HG02759 (cell line): ENCODE results near the gene ZNF692.
"Not testable (repeated sequence)": the region's sequence is repeated elsewhere in the genome, so short reads cannot be mapped to it uniquely, and the experiment has no call there.

Experiments used
- ATAC-seq: cut with Tn5 transposase; IDR thresholded peaks from one replicate; pipeline ENCODE4 v1.9.1; 2021; ENCODE audit warnings: mild to moderate bottlenecking, moderate library complexity; ENCODE audit not compliant: unreplicated experiment

ZNF692 gene

GRCh38 chr1:248811514-248812490, 47.1 kb downstream of the ZNF692 start:
- no peak for ATAC-seq

- ATAC-seq, result no peak
These were observed 48.0 kb downstream of the ZNF692 start for GRCh38 chr1:248810727-248811513.

DNA sequence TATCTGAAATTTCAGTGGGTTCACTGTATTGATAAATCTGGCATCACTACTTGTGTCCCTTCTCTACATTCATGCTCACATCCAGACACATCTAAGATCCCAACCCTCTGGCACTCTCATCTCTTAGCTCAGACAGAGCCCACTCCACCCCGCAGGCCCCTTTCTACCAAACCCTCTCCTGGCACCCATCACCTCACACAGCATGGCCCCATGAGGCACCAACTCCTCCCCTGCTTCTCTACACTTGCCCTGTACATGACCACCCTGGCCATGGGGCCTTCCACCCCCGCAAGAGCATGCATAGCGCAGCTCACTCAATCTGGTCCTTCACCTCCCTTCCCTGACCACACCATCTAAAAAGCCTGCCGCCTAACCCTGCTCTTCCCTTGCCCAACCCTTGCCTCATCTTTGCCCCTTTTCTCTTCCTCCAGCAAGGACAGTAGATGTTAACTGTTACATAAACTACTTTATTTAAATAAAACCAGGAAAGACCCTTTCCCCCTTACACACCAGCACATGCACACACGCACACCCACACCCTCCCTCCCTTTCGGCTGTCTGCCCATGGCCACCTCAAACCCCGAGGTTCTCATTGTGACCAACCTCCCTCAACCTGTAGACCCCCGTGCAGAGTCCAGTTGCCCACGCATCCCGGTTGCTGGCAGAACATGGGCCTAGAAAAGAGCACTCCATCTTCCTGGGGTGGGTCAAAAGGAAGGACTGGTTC, 48.7 kb downstream of the ZNF692 start:
- no peak for ATAC-seq

DNA sequence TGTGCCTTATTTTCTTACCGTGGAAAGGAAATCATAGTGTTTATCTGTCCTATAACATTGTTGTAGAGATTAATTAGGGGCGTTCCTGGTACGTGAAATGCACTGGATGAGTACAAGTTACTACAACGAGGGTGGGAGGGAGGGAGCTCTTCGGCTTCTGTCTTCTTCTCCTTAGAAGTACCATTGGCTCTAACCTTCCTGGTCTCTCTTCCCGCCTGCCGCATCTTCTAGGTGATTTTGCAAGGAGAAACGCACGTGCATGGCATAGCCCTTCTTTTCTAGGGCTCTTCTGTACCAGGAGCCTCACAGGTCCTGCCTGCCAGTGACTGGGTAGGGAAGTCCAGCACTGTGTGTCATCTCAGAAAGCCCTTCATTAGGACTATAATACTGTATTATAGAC, 50.0 kb downstream of the ZNF692 start:
- ATAC-seq, result no peak

DNA sequence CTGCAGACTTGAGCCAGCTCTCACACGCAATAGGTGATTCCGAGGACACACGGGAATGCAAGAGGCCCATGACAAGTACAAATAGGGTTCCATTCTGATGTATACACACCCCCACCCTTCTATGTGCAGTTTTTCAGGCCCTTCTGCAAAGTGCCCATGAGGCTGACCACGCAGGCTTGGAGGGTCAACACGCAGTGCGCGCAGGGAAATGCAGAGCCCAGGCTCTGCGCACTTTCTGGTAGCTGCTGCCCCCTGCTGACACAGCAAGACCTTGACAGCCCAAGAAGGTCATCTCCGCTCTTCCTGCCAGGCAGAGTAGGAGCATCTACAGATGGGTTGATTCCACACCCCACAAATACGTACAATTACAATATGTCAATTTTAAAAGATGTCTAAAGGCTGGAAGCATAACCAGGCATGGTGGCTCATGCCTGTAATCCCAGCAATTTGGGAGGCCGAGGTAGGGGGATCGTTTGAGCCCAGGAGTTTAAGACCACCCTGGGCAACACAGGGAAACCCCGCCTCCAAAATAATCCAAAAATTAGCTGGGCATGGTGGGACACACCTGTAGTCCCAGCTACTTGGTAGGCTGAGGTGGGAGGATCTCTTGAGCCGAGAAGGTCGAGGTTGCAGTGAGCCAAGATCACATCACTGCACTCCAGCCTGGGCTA, 51.7 kb downstream of the ZNF692 start:
- ATAC-seq, result peak; percentile 55

GRCh38 chr1:248805876-248806275, 53.0 kb downstream of the ZNF692 start:
- no peak for ATAC-seq

DNA sequence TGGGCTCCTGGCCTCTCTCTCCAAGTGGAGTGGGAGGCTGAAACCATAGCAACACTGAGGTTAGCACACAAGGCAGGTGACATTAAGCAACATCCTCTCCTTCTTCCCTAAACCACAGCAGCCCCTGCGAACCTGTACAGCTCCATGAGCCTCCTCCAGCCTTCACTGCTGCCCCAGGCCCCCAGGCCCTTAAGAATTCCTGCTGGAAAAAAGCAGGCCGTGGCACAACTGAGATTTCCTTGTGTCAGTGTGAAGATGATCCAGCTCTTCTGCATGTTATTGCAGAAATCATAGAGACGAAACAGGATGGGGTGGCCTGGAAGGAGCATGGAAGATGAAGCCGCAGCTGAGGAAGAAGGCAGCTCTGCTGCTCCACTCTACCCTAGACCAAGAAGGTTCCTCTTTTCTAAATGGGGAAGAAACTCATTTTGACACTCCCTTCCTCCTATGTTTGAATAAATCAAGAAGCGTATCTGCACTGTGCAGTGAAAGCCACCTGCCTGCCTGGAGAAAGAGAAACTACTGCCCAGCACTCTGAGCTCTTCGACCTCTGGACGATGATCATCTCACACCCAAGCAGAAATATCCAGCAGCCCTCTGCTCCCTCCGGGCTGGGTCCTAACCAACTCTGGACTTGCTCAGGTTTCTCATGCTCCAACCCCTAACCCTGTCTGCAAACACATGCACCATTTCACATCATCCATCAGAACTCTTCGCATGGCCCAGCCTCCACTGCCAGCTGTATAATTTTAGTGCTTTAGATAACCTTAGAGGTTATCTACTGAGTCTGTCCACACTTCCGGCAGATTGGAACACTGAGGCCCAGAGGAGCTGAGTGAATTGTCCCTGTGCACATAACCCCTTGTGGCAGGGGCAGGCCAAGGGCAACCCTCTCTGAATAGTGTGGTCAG, 53.9 kb downstream of the ZNF692 start:
- peak; percentile 86 for ATAC-seq

- ATAC-seq, result not testable (repeated sequence)
These were observed 55.4 kb downstream of the ZNF692 start for GRCh38 chr1:248803501-248803900.

- ATAC-seq, result no peak
These were observed 56.4 kb downstream of the ZNF692 start for GRCh38 chr1:248802454-248802853.

- no peak for ATAC-seq
These were observed 58.4 kb downstream of the ZNF692 start for GRCh38 chr1:248800459-248800858.
